Ovary (tissue), 3 donors: ENCODE data around the gene PTGIS.

Experiments used
- POLR2A ChIP-seq: fragments of 450-650 bp; IDR thresholded peaks from one replicate; pipeline ENCODE4 v1.6.1; 2017; ENCODE audit warnings: antibody characterized with exemption, mild to moderate bottlenecking, moderate library complexity
- TF ChIP-seq, protein P1 (sequence below), 3 donors: fragments of 450-650 bp in 2 of 3; fragments of 200-600 bp in 1 of 3; IDR thresholded peaks; one replicate each; pipeline versions ENCODE4 v1.5.1 to v1.8.0; 2016 to 2022; ENCODE audit warnings: antibody characterized with exemption in 3 of 3, mild to moderate bottlenecking in 1 of 3
- donor health status: DM: no; HTN: no; CAD: no.

DNA sequence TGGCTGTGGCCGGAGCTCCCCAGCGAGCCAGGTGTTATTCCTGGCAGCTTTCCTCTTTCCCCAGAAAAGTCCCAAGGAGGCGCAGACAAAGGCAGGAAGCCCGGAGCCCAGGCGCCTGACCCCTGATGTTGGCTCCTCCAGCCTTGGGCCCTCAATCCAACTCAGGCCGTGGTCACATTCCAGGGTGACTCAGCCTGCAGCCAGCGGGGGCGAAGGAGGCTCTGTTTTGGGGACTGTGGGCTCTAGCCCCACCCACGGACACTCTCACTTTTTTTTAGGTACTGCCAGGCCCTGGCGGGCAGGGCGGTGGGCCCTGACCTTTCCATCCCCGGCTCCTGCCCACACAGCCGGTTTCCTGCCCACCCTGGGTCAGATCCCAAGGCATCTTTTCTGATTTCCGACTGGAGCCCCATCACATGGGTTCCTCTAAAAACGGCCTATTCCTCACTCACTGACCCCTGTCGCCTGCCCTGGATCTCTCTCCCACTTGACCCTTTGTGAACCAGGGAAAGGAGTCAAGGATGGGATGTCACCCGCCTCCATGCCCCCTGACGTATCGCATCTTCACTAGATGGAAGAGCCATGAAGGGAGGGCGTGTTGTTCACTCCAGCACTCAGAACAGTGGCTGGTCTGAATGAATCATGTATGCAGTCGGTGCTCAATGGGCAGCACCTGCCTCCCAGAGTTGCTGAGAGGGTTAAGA lies 5.5 kb downstream of the PTGIS start:
- TF ChIP-seq, protein P1, sequence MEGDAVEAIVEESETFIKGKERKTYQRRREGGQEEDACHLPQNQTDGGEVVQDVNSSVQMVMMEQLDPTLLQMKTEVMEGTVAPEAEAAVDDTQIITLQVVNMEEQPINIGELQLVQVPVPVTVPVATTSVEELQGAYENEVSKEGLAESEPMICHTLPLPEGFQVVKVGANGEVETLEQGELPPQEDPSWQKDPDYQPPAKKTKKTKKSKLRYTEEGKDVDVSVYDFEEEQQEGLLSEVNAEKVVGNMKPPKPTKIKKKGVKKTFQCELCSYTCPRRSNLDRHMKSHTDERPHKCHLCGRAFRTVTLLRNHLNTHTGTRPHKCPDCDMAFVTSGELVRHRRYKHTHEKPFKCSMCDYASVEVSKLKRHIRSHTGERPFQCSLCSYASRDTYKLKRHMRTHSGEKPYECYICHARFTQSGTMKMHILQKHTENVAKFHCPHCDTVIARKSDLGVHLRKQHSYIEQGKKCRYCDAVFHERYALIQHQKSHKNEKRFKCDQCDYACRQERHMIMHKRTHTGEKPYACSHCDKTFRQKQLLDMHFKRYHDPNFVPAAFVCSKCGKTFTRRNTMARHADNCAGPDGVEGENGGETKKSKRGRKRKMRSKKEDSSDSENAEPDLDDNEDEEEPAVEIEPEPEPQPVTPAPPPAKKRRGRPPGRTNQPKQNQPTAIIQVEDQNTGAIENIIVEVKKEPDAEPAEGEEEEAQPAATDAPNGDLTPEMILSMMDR (IDR thresholded peaks at IDR 0.05), result no peak
- TF ChIP-seq POLR2A, result no peak
